ENCODE measurements around the gene CACNA2D3.

CACNA2D3 gene

DNA sequence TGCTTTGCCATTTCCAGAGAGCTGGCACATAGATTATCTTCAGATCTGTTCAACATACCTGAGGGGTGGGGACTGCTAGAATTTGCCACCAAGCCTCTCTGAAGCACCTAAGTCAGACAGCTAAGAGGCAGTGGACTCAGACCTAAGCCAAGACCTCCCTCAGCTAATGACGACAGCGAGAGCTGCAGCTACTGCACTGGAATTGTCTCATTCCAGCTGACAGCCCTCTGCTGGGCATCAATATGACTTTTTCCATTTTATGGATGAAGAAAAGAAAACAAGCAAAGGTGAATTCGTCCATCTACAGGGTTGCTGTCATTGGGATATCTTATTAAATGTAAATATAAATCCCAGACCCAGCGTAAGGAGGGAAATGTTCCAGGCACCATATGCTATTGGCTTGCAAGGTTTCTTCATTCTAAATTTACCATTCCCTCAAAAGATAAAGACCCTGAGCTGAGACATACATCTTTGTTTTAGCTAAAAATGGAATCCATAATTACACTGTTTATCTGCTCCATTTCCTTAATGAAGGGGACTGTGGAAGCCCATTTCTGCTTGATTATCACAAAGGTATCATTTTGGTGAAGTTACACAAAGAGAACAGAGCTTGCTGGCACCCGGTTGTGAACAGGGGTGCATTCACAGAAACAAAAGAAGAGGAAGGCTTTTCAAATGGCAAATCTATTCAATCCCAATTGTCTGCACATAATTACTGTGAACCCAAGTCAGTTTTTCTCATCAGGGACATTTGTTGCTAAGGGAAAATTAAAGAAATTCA, 891.0 kb downstream of the CACNA2D3 start:
- no peak for DNase-seq (ENCODE audit: low read depth, low spot score)
- TF ChIP-seq POLR2AphosphoS5 (IDR thresholded peaks at IDR 0.05; ENCODE audit: borderline replicate concordance, low read depth, low read length) (no peak), EZH2 (IDR thresholded peaks at IDR 0.05) (no peak), FOXP2 (optimal IDR thresholded peaks at IDR 0.05; ENCODE audit: control extremely low read depth, extremely low read length, insufficient read depth) (no peak)

DNA sequence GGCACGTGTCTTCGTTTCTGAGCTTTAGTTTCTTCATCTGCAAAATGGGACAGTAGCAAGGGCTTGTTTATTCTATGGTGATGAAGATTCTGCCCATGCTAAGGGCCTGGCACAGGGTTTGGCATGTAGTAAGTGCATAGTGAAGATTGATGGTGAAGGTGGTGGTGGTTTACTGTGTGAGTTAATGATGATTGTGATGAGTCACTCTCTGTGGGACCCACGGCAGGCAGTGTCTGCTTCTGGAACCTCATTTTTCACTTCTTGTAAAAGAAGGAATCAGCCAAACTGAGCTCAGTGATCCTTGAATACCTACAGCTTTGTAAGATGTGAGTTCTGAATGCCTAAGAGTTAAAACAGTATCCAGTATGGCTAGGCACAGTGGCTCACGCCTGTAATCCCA, 891.7 kb downstream of the CACNA2D3 start:
- no peak for DNase-seq (ENCODE audit: low read depth, low spot score)
- Histone ChIP-seq H3K9me3 (ENCODE audit: low read depth, low read length) (no peaks in the 10 kb centered on the region), H3K4me3 (no peak overlapping the region), H3K27ac (no peak overlapping the region), H3K9ac (ENCODE audit: insufficient read length) (no peak overlapping the region), H3K36me3 (ENCODE audit: insufficient read depth, low read length) (no peaks in the 10 kb centered on the region)
- no peak for TF ChIP-seq POLR2AphosphoS5 (IDR thresholded peaks at IDR 0.05; ENCODE audit: borderline replicate concordance, low read depth, low read length)
- TF ChIP-seq EZH2 (IDR thresholded peaks at IDR 0.05) = no peak
- TF ChIP-seq FOXP2 (optimal IDR thresholded peaks at IDR 0.05; ENCODE audit: control extremely low read depth, extremely low read length, insufficient read depth) = no peak

More for the DNA sequence above, 891.0 kb downstream of the CACNA2D3 start:
- no peak overlapping the region for H3K4me3 ChIP-seq
- H3K9ac ChIP-seq (ENCODE audit: insufficient read length) = no peak overlapping the region
- no peak overlapping the region for H3K27ac ChIP-seq
- no peaks in the 10 kb centered on the region for H3K9me3 ChIP-seq (ENCODE audit: low read depth, low read length)
- H3K36me3 ChIP-seq (ENCODE audit: insufficient read depth, low read length) = no peaks in the 10 kb centered on the region

DNA sequence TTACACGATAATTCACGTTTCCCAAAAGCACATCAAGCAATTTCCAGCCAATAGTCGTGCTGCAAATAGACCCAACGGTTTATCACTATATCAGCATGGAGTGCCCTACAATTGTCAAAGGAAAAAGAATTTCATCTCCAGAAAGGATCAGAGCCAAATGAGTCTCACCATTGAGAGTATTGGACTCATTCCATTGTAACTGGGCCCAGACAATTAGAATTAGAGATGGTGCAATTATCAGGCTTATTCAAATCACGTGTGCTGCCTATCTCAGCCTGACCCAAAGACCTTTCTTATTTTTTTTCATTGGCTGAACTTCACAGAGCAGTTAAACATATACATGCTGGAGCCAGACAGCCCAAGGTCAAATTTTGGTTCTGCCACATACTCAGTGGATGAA, 892.6 kb downstream of the CACNA2D3 start:
- Histone ChIP-seq H3K9ac (ENCODE audit: insufficient read length) (no peak overlapping the region), H3K9me3 (ENCODE audit: low read depth, low read length) (no peaks in the 10 kb centered on the region), H3K4me3 (no peak overlapping the region), H3K36me3 (ENCODE audit: insufficient read depth, low read length) (no peaks in the 10 kb centered on the region), H3K27ac (no peak overlapping the region)
- no peak for TF ChIP-seq EZH2 (IDR thresholded peaks at IDR 0.05)
- no peak for TF ChIP-seq FOXP2 (optimal IDR thresholded peaks at IDR 0.05; ENCODE audit: control extremely low read depth, extremely low read length, insufficient read depth)
- no peak for TF ChIP-seq POLR2AphosphoS5 (IDR thresholded peaks at IDR 0.05; ENCODE audit: borderline replicate concordance, low read depth, low read length)
- no peak for DNase-seq (ENCODE audit: low read depth, low spot score)

DNA sequence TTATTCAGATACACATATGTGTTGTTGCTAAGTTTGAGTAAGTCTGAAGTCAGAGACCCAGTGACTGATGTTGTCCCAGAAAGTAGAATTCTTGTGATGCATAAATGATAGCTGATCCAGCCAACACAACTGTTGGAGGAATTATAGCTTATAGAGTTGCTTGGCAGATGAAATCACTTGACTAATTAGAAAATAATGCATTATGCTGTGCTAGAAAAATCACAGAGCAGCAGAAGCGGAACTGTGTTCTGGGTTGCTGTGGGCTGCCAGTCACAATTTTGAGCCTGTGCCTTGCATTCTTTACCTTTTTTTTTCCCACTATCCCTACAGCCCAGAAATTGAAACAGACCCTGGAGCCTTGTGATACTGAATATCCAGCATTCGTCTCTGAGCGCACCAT, 895.5 kb downstream of the CACNA2D3 start:
- no peak for TF ChIP-seq EZH2 (IDR thresholded peaks at IDR 0.05)
- TF ChIP-seq POLR2AphosphoS5 (IDR thresholded peaks at IDR 0.05; ENCODE audit: borderline replicate concordance, low read depth, low read length) = no peak
- TF ChIP-seq FOXP2 (optimal IDR thresholded peaks at IDR 0.05; ENCODE audit: control extremely low read depth, extremely low read length, insufficient read depth) = no peak
- no peaks in the 10 kb centered on the region for H3K36me3 ChIP-seq (ENCODE audit: insufficient read depth, low read length)
- DNase-seq (ENCODE audit: low read depth, low spot score) = no peak
- no peak overlapping the region for H3K27ac ChIP-seq
- H3K9me3 ChIP-seq (ENCODE audit: low read depth, low read length) = no peaks in the 10 kb centered on the region
- H3K4me3 ChIP-seq = no peak overlapping the region
- H3K9ac ChIP-seq (ENCODE audit: insufficient read length) = no peak overlapping the region

DNA sequence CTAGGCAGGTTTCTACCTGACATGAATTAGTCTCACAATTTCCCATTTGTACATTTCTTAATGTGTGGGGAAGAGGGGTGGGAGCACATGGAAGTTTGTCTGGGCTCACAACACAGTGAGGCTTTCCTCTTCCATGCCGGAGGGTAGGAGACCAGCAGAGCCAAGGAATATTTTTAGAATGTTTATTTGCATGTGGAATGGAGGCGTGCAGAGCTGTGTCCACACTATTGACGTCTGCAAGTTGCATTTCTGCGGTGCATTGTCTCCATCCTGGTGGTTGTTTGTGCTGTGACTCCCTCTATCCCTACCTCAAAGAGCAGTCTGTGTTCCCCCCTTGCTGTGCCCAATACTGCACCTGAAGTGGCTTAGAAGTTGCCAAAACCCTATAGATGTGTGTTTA, 908.6 kb downstream of the CACNA2D3 start:
- Histone ChIP-seq H3K27ac (no peak overlapping the region), H3K36me3 (ENCODE audit: insufficient read depth, low read length) (no peaks in the 10 kb centered on the region), H3K9ac (ENCODE audit: insufficient read length) (no peak overlapping the region), H3K4me3 (no peak overlapping the region), H3K9me3 (ENCODE audit: low read depth, low read length) (no peaks in the 10 kb centered on the region)
- no peak for TF ChIP-seq POLR2AphosphoS5 (IDR thresholded peaks at IDR 0.05; ENCODE audit: borderline replicate concordance, low read depth, low read length)
- no peak for DNase-seq (ENCODE audit: low read depth, low spot score)

DNA sequence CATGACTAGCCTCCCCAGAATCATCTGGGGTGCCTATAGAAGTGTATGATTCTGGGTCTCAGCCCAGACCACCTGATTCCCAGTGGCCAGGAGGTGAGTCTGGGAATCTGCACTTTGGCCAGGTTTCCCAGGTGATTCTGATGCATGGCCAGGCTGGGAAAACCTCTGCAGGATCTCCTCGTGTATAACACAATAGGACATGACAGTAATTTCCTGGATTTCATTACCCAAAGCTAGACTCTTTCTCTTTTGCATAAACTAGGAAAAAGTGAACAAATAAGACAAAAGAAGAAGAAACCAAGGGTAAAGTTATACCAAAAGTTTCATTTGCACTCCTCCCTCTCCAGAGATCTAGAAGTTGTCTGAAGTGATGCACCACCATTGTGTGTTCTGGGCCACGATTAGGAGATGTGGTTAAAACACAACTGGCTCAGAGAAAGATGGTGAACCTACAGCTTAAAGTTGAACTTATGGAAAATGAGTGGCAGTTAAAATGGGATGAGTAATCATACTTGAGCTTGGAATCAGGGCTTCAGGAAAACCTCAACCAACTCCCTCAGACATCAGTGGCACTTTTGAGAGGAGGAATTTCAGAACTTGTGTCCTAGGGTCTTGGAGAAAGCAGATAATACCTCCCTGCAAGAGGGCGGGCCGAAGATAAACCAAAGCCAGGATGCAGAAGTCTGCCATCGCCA, 914.7 kb downstream of the CACNA2D3 start:
- TF ChIP-seq EZH2 (IDR thresholded peaks at IDR 0.05) = no peak
- no peak for TF ChIP-seq FOXP2 (optimal IDR thresholded peaks at IDR 0.05; ENCODE audit: control extremely low read depth, extremely low read length, insufficient read depth)
- TF ChIP-seq POLR2AphosphoS5 (IDR thresholded peaks at IDR 0.05; ENCODE audit: borderline replicate concordance, low read depth, low read length) = no peak
- Histone ChIP-seq H3K9me3 (ENCODE audit: low read depth, low read length) (no peaks in the 10 kb centered on the region), H3K4me3 (no peak overlapping the region), H3K9ac (ENCODE audit: insufficient read length) (no peak overlapping the region), H3K27ac (no peak overlapping the region), H3K36me3 (ENCODE audit: insufficient read depth, low read length) (no peaks in the 10 kb centered on the region)
- DNase-seq (ENCODE audit: low read depth, low spot score) = no peak

DNA sequence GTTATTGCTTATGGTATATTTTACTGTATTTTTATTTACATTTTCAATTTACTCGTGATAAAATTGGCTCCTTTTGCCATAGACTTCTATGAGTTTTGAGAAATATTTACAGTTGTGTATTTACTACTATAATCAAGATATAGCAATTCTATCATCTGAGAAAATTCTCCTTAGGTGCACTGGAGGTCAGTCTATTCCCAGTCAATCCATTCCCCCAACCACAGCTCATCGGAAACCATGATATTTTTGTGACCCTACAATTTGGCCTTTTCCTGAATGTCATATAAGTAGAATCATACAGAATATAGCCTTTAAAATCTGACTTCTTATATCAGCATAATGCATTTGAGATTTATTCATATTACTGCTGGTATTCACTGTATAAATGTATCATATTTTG, 920.2 kb downstream of the CACNA2D3 start:
- no peak for TF ChIP-seq POLR2AphosphoS5 (IDR thresholded peaks at IDR 0.05; ENCODE audit: borderline replicate concordance, low read depth, low read length)
- TF ChIP-seq EZH2 (IDR thresholded peaks at IDR 0.05) = no peak
- TF ChIP-seq FOXP2 (optimal IDR thresholded peaks at IDR 0.05; ENCODE audit: control extremely low read depth, extremely low read length, insufficient read depth) = no peak
- no peak for DNase-seq (ENCODE audit: low read depth, low spot score)
- no peaks in the 10 kb centered on the region for H3K36me3 ChIP-seq (ENCODE audit: insufficient read depth, low read length)
- H3K9me3 ChIP-seq (ENCODE audit: low read depth, low read length) = no peaks in the 10 kb centered on the region
- H3K27ac ChIP-seq = no peak overlapping the region
- H3K4me3 ChIP-seq = no peak overlapping the region
- H3K9ac ChIP-seq (ENCODE audit: insufficient read length) = no peak overlapping the region

DNA sequence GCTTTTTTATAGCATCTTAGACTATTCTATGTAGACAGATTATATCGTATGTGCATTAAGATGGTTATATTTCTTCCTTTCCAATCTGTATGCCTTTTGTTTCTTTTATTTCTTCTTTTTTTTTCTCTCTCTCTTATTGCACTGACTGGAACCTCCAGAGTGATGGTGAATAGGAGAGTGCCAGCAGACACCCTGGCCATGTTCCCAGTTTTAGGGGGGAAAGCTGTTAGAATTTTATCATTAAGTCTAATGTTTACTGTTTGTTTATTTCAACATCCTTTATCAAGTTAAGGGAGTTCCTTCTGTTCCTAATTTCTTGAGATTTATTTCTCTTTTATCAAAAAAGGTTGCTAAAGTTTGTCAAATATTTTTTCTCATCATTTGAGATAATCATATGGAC, 922.1 kb downstream of the CACNA2D3 start:
- Histone ChIP-seq H3K9me3 (ENCODE audit: low read depth, low read length) (no peaks in the 10 kb centered on the region), H3K36me3 (ENCODE audit: insufficient read depth, low read length) (no peaks in the 10 kb centered on the region), H3K4me3 (no peak overlapping the region), H3K9ac (ENCODE audit: insufficient read length) (no peak overlapping the region), H3K27ac (no peak overlapping the region)
- TF ChIP-seq EZH2 (IDR thresholded peaks at IDR 0.05) (no peak), FOXP2 (optimal IDR thresholded peaks at IDR 0.05; ENCODE audit: control extremely low read depth, extremely low read length, insufficient read depth) (no peak), POLR2AphosphoS5 (IDR thresholded peaks at IDR 0.05; ENCODE audit: borderline replicate concordance, low read depth, low read length) (no peak)
- DNase-seq (ENCODE audit: low read depth, low spot score) = no peak
